Astrocyte (in vitro differentiated cells and primary cell): Measurements from ENCODE around the gene BCL3. TPM values are rescaled to one million over a fixed set of nuclear protein-coding genes. Genes with fewer than 3 reads are reported as not detected.

Source experiments
- DNase-seq: peaks from one replicate; pipeline ENCODE4 v3.0.0-alpha.2; 2010; ENCODE audit warnings: low read depth
- FAIRE-seq: peaks from 2 replicates; lab custom pipeline; 2011; peaks lifted over from hg19 to GRCh38; lab: Jason Lieb, UNC
- H2AFZ ChIP-seq: 2 replicates; pipeline ENCODE4 v1.6.0; 2012; ENCODE audit warnings: low read depth, low read length, inconsistent platforms
- H3K27ac ChIP-seq: 2 replicates; pipeline ENCODE4 v1.5.1; 2011; ENCODE audit warnings: low read depth, low read length, inconsistent platforms
- H3K27me3 ChIP-seq: 2 replicates; pipeline ENCODE4 v1.6.0; 2011; ENCODE audit warnings: low read length, inconsistent platforms; ENCODE audit not compliant: insufficient read depth
- H3K36me3 ChIP-seq: 2 replicates; pipeline ENCODE4 v1.5.1; 2011; ENCODE audit warnings: low read length, inconsistent platforms; ENCODE audit not compliant: insufficient read depth
- H3K4me1 ChIP-seq: 2 replicates; pipeline ENCODE4 v1.5.1; 2011; ENCODE audit warnings: low read length, inconsistent platforms; ENCODE audit not compliant: insufficient read depth
- H3K4me2 ChIP-seq: 2 replicates; pipeline ENCODE4 v1.6.0; 2012; ENCODE audit warnings: low read length, inconsistent platforms
- H3K4me3 ChIP-seq: 2 replicates; pipeline ENCODE4 v1.5.1; 2011; ENCODE audit warnings: low read depth, mild to moderate bottlenecking, low read length, inconsistent platforms; ENCODE audit not compliant: insufficient read depth
- H3K79me2 ChIP-seq: 2 replicates; pipeline ENCODE4 v1.6.0; 2012; ENCODE audit warnings: mild to moderate bottlenecking, low read length, inconsistent platforms; ENCODE audit not compliant: insufficient read depth
- H3K9ac ChIP-seq: 2 replicates; pipeline ENCODE4 v1.6.0; 2012; ENCODE audit warnings: mild to moderate bottlenecking, low read length, inconsistent platforms
- H3K9me3 ChIP-seq: 2 replicates; pipeline ENCODE4 v1.5.1; 2012; ENCODE audit warnings: low read depth, mild to moderate bottlenecking, low read length, inconsistent platforms; ENCODE audit not compliant: insufficient read depth
- H4K20me1 ChIP-seq: 2 replicates; pipeline ENCODE4 v1.6.0; 2012; ENCODE audit warnings: low read length, inconsistent platforms; ENCODE audit not compliant: insufficient read depth
- H3K27ac Mint-ChIP-seq: one replicate; pipeline ENCODE4 v1.8.0; 2021; ENCODE audit warnings: mild to moderate bottlenecking, mixed read lengths; ENCODE audit not compliant: unreplicated experiment
- H3K27me3 Mint-ChIP-seq: one replicate; pipeline ENCODE4 v1.8.0; 2021; ENCODE audit warnings: low read depth, mixed read lengths; ENCODE audit not compliant: unreplicated experiment
- H3K36me3 Mint-ChIP-seq: one replicate; pipeline ENCODE4 v1.8.0; 2021; ENCODE audit warnings: low read depth, mixed read lengths; ENCODE audit not compliant: unreplicated experiment
- H3K4me1 Mint-ChIP-seq: one replicate; pipeline ENCODE4 v1.8.0; 2021; ENCODE audit warnings: low read depth, mixed read lengths; ENCODE audit not compliant: unreplicated experiment
- H3K4me3 Mint-ChIP-seq: one replicate; pipeline ENCODE4 v1.8.0; 2021; ENCODE audit warnings: mild to moderate bottlenecking, moderate library complexity, mixed read lengths; ENCODE audit not compliant: unreplicated experiment
- H3K9me3 Mint-ChIP-seq: one replicate; pipeline ENCODE4 v1.8.0; 2021; ENCODE audit warnings: mild to moderate bottlenecking, mixed read lengths; ENCODE audit not compliant: unreplicated experiment
- EZH2 ChIP-seq: IDR thresholded peaks from 2 replicates; pipeline ENCODE4 v1.6.1; 2012; ENCODE audit warnings: mild to moderate bottlenecking, low read length, inconsistent platforms; ENCODE audit not compliant: insufficient read depth
- total RNA-seq: library from RNA; stranded (reverse); gene quantifications from 2 replicates; pipeline ENCODE4 v1.2.1, GENCODE V29; 2021
- TF ChIP-seq, protein P1 (sequence below): IDR thresholded peaks from 2 replicates; pipeline ENCODE4 v1.5.1; 2011; ENCODE audit warnings: low read depth, mild to moderate bottlenecking, inconsistent platforms, low read length, moderate library complexity; ENCODE audit not compliant: insufficient read depth

The BCL3 gene
- total RNA-seq, 1 donor from 2014 or later, result 17.3 TPM

DNA sequence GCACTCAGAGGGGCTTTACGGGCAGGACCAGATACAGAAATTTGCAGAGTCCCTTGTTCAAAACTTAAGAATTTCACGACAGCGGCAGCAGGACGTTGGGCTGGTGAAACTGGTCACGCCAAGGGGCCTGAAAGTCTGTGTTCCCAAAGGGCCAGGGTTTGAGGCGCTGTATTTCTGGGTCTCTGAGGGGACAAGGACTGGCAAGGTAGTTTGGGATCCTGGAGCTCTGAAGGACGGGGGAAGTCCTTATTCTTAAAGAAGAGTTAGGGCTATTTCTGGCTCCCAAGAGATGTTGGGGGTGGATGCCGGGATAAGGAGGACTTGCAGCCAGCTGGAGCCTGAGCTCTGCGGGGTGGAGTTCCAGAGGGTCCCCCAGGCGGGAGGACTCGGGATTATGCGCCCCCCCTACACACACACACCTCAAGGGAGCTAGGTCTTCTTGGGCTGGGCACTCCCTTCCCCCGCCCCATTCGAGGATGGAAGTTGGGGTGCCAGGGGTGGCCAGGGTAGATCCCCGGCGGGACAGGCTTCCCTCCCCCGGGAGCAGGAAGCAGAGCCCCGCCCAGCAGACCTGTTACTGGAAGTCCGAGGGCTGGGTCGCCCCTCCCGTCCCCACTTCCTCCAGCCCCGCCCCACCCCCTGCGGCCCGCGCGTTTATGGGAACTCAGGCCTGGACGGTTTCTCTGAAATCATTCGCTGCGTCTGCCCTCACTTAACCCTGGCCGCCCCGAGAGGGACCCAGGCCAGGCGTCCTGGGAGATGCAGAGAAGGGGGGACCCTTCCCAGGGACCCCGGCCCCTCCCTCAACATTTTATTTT lies 5.6 kb downstream of the BCL3 start:
- peaks cover 65% of the 10 kb centered on the region for H3K4me1 ChIP-seq
- H3K4me2 ChIP-seq, result peak overlapping the region; percentile 92
- no peak for TF ChIP-seq EZH2
- Mint-ChIP-seq H3K9me3 (no peaks in the 10 kb centered on the region), H3K27ac (peak overlapping the region; percentile 91), H3K4me1 (peaks cover 39% of the 10 kb centered on the region), H3K36me3 (peaks cover 12% of the 10 kb centered on the region), H3K4me3 (peak overlapping the region; percentile 78), H3K27me3 (peaks cover 8% of the 10 kb centered on the region)
- H3K4me3 ChIP-seq, result peak overlapping the region; percentile 51
- peaks cover 64% of the 10 kb centered on the region for H4K20me1 ChIP-seq
- H3K27ac ChIP-seq, result peak overlapping the region; percentile 83
- H3K9ac ChIP-seq, result peak overlapping the region; percentile 85
- H3K36me3 ChIP-seq, result peaks cover 5% of the 10 kb centered on the region
- FAIRE-seq (no peak), DNase-seq (peak; percentile 82)
- no peaks in the 10 kb centered on the region for H3K9me3 ChIP-seq
- H3K79me2 ChIP-seq, result peaks cover 36% of the 10 kb centered on the region
- H3K27me3 ChIP-seq, result no peaks in the 10 kb centered on the region
- no peak overlapping the region for H2AFZ ChIP-seq

DNA sequence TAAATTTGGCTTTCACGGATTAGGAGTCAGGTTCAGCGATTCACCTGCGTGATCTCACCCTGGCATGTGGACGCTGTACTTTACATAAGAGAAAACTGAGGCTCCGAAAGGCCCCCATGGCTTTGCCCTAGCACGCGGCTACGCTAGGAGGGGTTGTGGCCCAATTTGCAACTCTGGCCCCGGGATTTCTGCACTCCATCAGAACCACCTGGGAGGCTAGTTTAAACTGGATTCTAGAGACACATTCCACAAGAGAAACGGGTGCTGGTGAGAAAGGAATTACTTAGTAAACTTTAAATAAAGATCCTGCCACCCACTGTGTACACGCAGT lies 6.2 kb downstream of the BCL3 start:
- no peak overlapping the region for H2AFZ ChIP-seq
- peaks cover 59% of the 10 kb centered on the region for H4K20me1 ChIP-seq
- H3K36me3 ChIP-seq, result peaks cover 6% of the 10 kb centered on the region
- peaks cover 30% of the 10 kb centered on the region for H3K79me2 ChIP-seq
- peaks cover 11% of the 10 kb centered on the region for H3K36me3 Mint-ChIP-seq
- H3K4me3 ChIP-seq, result no peak overlapping the region
- H3K4me1 ChIP-seq, result peaks cover 60% of the 10 kb centered on the region
- H3K9ac ChIP-seq, result peak overlapping the region; percentile 85
- H3K27me3 Mint-ChIP-seq, result peaks cover 6% of the 10 kb centered on the region
- H3K4me2 ChIP-seq, result peak overlapping the region; percentile 92
- TF ChIP-seq EZH2, result no peak
- no peaks in the 10 kb centered on the region for H3K9me3 ChIP-seq
- H3K27ac ChIP-seq, result no peak overlapping the region
- H3K4me3 Mint-ChIP-seq, result peak overlapping the region; percentile 76
- H3K4me1 Mint-ChIP-seq, result peaks cover 36% of the 10 kb centered on the region
- no peaks in the 10 kb centered on the region for H3K27me3 ChIP-seq
- FAIRE-seq (no peak), DNase-seq (no peak)
- no peaks in the 10 kb centered on the region for H3K9me3 Mint-ChIP-seq
- H3K27ac Mint-ChIP-seq, result peak overlapping the region; percentile 62

DNA sequence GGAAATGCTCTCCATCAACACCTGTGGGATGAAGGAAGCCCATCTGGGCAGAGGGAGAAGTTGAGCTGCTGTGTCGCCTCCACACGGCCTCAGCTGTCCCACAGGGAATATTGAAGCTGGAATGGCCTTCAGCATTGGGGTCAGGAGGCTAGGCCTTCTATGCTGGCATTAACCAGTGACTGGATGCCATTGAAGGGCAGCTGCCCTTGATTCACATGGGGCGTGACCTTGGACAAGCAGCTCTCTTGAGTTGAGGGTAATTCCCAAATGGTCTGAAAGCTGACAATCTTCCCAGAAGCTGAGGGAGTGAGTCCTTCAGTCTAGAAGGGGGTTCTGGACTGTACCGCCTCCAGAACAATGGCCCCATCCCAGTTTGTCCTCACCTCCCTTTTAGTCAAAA lies 6.7 kb downstream of the BCL3 start:
- Histone ChIP-seq H3K4me3 (no peak overlapping the region), H3K9ac (peak overlapping the region; percentile 85), H3K4me2 (peak overlapping the region; percentile 92), H3K4me1 (peaks cover 59% of the 10 kb centered on the region), H2AFZ (no peak overlapping the region), H4K20me1 (peaks cover 58% of the 10 kb centered on the region), H3K36me3 (peaks cover 11% of the 10 kb centered on the region), H3K27ac (no peak overlapping the region), H3K9me3 (no peaks in the 10 kb centered on the region), H3K27me3 (no peaks in the 10 kb centered on the region), H3K79me2 (peaks cover 26% of the 10 kb centered on the region)
- Mint-ChIP-seq H3K36me3 (peaks cover 11% of the 10 kb centered on the region), H3K9me3 (no peaks in the 10 kb centered on the region), H3K27ac (no peak overlapping the region), H3K4me3 (peak overlapping the region; percentile 76), H3K4me1 (peaks cover 33% of the 10 kb centered on the region), H3K27me3 (peaks cover 4% of the 10 kb centered on the region)
- no peak for TF ChIP-seq EZH2
- TF ChIP-seq, protein P1, sequence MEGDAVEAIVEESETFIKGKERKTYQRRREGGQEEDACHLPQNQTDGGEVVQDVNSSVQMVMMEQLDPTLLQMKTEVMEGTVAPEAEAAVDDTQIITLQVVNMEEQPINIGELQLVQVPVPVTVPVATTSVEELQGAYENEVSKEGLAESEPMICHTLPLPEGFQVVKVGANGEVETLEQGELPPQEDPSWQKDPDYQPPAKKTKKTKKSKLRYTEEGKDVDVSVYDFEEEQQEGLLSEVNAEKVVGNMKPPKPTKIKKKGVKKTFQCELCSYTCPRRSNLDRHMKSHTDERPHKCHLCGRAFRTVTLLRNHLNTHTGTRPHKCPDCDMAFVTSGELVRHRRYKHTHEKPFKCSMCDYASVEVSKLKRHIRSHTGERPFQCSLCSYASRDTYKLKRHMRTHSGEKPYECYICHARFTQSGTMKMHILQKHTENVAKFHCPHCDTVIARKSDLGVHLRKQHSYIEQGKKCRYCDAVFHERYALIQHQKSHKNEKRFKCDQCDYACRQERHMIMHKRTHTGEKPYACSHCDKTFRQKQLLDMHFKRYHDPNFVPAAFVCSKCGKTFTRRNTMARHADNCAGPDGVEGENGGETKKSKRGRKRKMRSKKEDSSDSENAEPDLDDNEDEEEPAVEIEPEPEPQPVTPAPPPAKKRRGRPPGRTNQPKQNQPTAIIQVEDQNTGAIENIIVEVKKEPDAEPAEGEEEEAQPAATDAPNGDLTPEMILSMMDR, result no peak
- FAIRE-seq, result no peak
- DNase-seq, result no peak
